Germinal center (tissue), 1 donor: Measurements from ENCODE around the gene GABRG3.

ENCODE experiments used
- DNase-seq: peaks from one replicate; pipeline ENCODE4 v3.0.0; 2012; ENCODE audit warnings: mixed read lengths, low spot score

Gene GABRG3

GRCh38 chr15:27065151-27065550 is 94.2 kb downstream of the GABRG3 start:
- DNase-seq: no peak

GRCh38 chr15:27065785-27066184 is 94.8 kb downstream of the GABRG3 start:
- DNase-seq: no peak

GRCh38 chr15:27066446-27066845 is 95.5 kb downstream of the GABRG3 start:
- no peak for DNase-seq

- no peak for DNase-seq
Measured at GRCh38 chr15:27067175-27067574, 96.2 kb downstream of the GABRG3 start.

- DNase-seq: no peak
Measured at GRCh38 chr15:27070841-27071240, 99.9 kb downstream of the GABRG3 start.

GRCh38 chr15:27074179-27074578 is 103.2 kb downstream of the GABRG3 start:
- no peak for DNase-seq

- DNase-seq: no peak
Measured at GRCh38 chr15:27077790-27078189, 106.8 kb downstream of the GABRG3 start.

- DNase-seq: no peak
Measured at GRCh38 chr15:27081676-27082418, 110.9 kb downstream of the GABRG3 start.

- DNase-seq: no peak
Measured at GRCh38 chr15:27082526-27082925, 111.5 kb downstream of the GABRG3 start.

GRCh38 chr15:27084844-27085243 is 113.9 kb downstream of the GABRG3 start:
- no peak for DNase-seq

- DNase-seq: no peak
Measured at GRCh38 chr15:27086149-27086548, 115.2 kb downstream of the GABRG3 start.

- DNase-seq: no peak
Measured at GRCh38 chr15:27086805-27087204, 115.8 kb downstream of the GABRG3 start.

- no peak for DNase-seq
Measured at GRCh38 chr15:27087651-27088583, 116.9 kb downstream of the GABRG3 start.

- no peak for DNase-seq
Measured at GRCh38 chr15:27088584-27089232, 117.7 kb downstream of the GABRG3 start.

GRCh38 chr15:27089233-27089586 is 118.2 kb downstream of the GABRG3 start:
- DNase-seq: no peak

GRCh38 chr15:27089676-27090075 is 118.7 kb downstream of the GABRG3 start:
- no peak for DNase-seq

- no peak for DNase-seq
Measured at GRCh38 chr15:27091270-27091940, 120.4 kb downstream of the GABRG3 start.

- no peak for DNase-seq
Measured at GRCh38 chr15:27092390-27092789, 121.4 kb downstream of the GABRG3 start.

- DNase-seq: no peak
Measured at GRCh38 chr15:27094235-27094634, 123.3 kb downstream of the GABRG3 start.

- no peak for DNase-seq
Measured at GRCh38 chr15:27095886-27096624, 125.1 kb downstream of the GABRG3 start.

GRCh38 chr15:27097506-27097905 is 126.5 kb downstream of the GABRG3 start:
- no peak for DNase-seq
